OCI-LY7 (cell line): ENCODE data around the gene FOLH1.
"Not testable (repeated sequence)": the region's sequence is repeated elsewhere in the genome, so short reads cannot be mapped to it uniquely, and the experiment has no call there.

Source experiments
- EZH2phosphoT487 ChIP-seq: fragments of 200-600 bp; sonication (generic); IDR thresholded peaks from 2 replicates; pipeline ENCODE4 v1.6.1; 2018; ENCODE audit warnings: low read depth, borderline replicate concordance, mild to moderate bottlenecking, mixed run types, antibody characterized with exemption, low read length, moderate library complexity, mixed read lengths
- TF ChIP-seq, protein P1 (sequence below): fragments of 200-600 bp; sonication (generic); conservative IDR thresholded peaks from 2 replicates; pipeline ENCODE4 v1.5.1; 2014; ENCODE audit warnings: mild to moderate bottlenecking, antibody characterized with exemption, low read length, moderate library complexity, mixed read lengths

DNA sequence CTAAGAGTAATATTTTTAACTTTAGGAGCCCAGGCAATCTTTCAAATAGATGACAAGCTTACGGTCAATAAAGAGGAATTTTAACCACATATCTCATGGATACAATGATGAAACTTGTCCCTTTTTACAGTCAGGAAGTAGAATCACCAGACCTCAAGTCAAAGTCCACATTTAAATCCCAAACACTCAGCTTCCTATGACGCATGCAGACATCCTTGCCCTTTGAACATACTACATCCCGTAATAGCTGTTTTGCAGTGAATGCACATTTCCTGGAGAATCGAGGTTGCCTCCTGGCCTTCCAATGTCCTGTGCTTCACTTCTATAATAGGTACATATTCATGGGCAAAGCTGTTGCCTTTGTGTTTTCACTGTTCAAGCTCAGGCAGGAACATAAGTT, 25.3 kb upstream of the FOLH1 start:
- TF ChIP-seq, protein P1, sequence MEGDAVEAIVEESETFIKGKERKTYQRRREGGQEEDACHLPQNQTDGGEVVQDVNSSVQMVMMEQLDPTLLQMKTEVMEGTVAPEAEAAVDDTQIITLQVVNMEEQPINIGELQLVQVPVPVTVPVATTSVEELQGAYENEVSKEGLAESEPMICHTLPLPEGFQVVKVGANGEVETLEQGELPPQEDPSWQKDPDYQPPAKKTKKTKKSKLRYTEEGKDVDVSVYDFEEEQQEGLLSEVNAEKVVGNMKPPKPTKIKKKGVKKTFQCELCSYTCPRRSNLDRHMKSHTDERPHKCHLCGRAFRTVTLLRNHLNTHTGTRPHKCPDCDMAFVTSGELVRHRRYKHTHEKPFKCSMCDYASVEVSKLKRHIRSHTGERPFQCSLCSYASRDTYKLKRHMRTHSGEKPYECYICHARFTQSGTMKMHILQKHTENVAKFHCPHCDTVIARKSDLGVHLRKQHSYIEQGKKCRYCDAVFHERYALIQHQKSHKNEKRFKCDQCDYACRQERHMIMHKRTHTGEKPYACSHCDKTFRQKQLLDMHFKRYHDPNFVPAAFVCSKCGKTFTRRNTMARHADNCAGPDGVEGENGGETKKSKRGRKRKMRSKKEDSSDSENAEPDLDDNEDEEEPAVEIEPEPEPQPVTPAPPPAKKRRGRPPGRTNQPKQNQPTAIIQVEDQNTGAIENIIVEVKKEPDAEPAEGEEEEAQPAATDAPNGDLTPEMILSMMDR = not testable (repeated sequence)
- TF ChIP-seq EZH2phosphoT487 = not testable (repeated sequence)
